NCI-H345 (cell line): ENCODE measurements around the gene ZFP3.
"Not testable (repeated sequence)": the region's sequence is repeated elsewhere in the genome, so short reads cannot be mapped to it uniquely, and the experiment has no call there.

Experiments used
- DNase-seq: peaks from one replicate; lab custom pipeline; 2025; lab: John Stamatoyannopoulos, UW

Gene ZFP3

GRCh38 chr17:5124896-5125295 is 46.6 kb downstream of the ZFP3 start:
- not testable (repeated sequence) for DNase-seq

GRCh38 chr17:5126719-5127488 is 48.6 kb downstream of the ZFP3 start:
- DNase-seq, result no peak

GRCh38 chr17:5127910-5128309 is 49.6 kb downstream of the ZFP3 start:
- no peak for DNase-seq

GRCh38 chr17:5128387-5128786 is 50.1 kb downstream of the ZFP3 start:
- not testable (repeated sequence) for DNase-seq

- no peak for DNase-seq
These were observed 50.8 kb downstream of the ZFP3 start for GRCh38 chr17:5128905-5129535.

- DNase-seq, result not testable (repeated sequence)
These were observed 51.5 kb downstream of the ZFP3 start for GRCh38 chr17:5129770-5130169.

GRCh38 chr17:5130261-5130660 is 52.0 kb downstream of the ZFP3 start:
- not testable (repeated sequence) for DNase-seq

- DNase-seq, result not testable (repeated sequence)
These were observed 52.4 kb downstream of the ZFP3 start for GRCh38 chr17:5130687-5131086.

- DNase-seq, result no peak
These were observed 53.0 kb downstream of the ZFP3 start for GRCh38 chr17:5131146-5131715.

GRCh38 chr17:5131799-5132502 is 53.7 kb downstream of the ZFP3 start:
- not testable (repeated sequence) for DNase-seq

- DNase-seq, result not testable (repeated sequence)
These were observed 54.4 kb downstream of the ZFP3 start for GRCh38 chr17:5132503-5133225.

GRCh38 chr17:5133311-5133710 is 55.0 kb downstream of the ZFP3 start:
- DNase-seq, result no peak

GRCh38 chr17:5133961-5134360 is 55.7 kb downstream of the ZFP3 start:
- not testable (repeated sequence) for DNase-seq

- not testable (repeated sequence) for DNase-seq
These were observed 56.3 kb downstream of the ZFP3 start for GRCh38 chr17:5134571-5134970.

- not testable (repeated sequence) for DNase-seq
These were observed 57.0 kb downstream of the ZFP3 start for GRCh38 chr17:5135131-5135712.

- DNase-seq, result no peak
These were observed 57.7 kb downstream of the ZFP3 start for GRCh38 chr17:5135726-5136579.

GRCh38 chr17:5136580-5137412 is 58.5 kb downstream of the ZFP3 start:
- not testable (repeated sequence) for DNase-seq

GRCh38 chr17:5137511-5138197 is 59.4 kb downstream of the ZFP3 start:
- DNase-seq, result not testable (repeated sequence)

GRCh38 chr17:5138198-5138544 is 59.9 kb downstream of the ZFP3 start:
- DNase-seq, result not testable (repeated sequence)
